Tibial nerve (tissue), 4 donors: ENCODE results near the gene MAPK13.

Experiments
- EP300 ChIP-seq, 2 donors: sonication (generic); formaldehyde crosslinking; IDR thresholded peaks; one replicate each; pipeline ENCODE4 v1.6.1; 2017; ENCODE audit warnings: antibody characterized with exemption in 2 of 2, mild to moderate bottlenecking in 1 of 2
- TF ChIP-seq, protein P1 (sequence below), 5 experiments: fragments of 200-600 bp in 3 of 5; fragments of 450-650 bp in 2 of 5; sonication (generic) in 3 of 5; IDR thresholded peaks; one replicate each; pipeline ENCODE4 v1.5.1; 2016 to 2019; ENCODE audit warnings: antibody characterized with exemption in 5 of 5, mild to moderate bottlenecking in 3 of 5, moderate library complexity in 2 of 5

DNA sequence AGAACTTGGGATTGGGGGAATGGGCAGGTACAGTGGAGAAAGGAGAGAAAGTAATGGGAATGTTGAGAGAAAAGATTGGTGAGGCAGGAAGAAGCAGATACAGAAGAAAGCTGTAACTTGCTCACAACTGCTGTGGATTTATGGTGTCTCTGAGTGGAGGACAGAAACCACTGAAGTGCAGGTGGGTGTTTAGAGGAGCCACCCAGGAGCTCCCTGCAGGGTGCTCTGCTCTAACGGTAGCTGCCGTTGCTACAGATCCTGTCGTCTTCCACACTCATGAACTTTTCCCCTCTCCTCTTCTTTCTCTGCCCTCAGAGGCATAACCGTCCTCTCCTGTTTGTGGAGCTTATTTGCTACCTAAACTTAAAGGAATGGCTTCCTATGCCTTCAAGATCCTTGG is 27.5 kb upstream of the MAPK13 start:
- no peak for TF ChIP-seq EP300 (IDR thresholded peaks at IDR 0.05)
- TF ChIP-seq, protein P1, sequence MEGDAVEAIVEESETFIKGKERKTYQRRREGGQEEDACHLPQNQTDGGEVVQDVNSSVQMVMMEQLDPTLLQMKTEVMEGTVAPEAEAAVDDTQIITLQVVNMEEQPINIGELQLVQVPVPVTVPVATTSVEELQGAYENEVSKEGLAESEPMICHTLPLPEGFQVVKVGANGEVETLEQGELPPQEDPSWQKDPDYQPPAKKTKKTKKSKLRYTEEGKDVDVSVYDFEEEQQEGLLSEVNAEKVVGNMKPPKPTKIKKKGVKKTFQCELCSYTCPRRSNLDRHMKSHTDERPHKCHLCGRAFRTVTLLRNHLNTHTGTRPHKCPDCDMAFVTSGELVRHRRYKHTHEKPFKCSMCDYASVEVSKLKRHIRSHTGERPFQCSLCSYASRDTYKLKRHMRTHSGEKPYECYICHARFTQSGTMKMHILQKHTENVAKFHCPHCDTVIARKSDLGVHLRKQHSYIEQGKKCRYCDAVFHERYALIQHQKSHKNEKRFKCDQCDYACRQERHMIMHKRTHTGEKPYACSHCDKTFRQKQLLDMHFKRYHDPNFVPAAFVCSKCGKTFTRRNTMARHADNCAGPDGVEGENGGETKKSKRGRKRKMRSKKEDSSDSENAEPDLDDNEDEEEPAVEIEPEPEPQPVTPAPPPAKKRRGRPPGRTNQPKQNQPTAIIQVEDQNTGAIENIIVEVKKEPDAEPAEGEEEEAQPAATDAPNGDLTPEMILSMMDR (IDR thresholded peaks at IDR 0.05), result no peak
